Urothelium cell line (cell line): ENCODE measurements around the gene EXO1.

ENCODE experiments used
- DNase-seq: peaks from one replicate; pipeline ENCODE4 v3.0.0; 2011; ENCODE audit warnings: low spot score, mixed read lengths
- FAIRE-seq: peaks from 2 replicates; lab custom pipeline; 2011; peaks lifted over from hg19 to GRCh38; lab: Jason Lieb, UNC

EXO1 gene

DNA sequence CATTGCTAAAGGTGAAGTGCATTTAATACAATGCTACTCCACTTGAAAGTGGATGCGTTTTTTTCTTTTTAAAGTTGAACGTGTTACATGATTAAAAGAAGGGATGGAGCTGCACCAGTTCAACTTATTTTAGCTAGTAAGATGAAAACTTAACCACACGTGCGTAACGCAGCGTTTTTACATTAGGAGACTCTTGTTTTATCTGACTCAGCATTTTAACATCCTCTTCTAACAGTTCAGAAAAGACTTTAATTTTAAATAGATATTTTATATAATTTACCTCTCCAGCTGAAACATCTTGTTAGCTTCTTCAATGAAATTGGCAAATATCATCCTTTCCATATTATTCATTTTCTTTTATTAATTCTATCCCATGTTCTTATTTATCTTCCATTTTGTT is 33.4 kb downstream of the EXO1 start:
- DNase-seq (no peak), FAIRE-seq (no peak)

DNA sequence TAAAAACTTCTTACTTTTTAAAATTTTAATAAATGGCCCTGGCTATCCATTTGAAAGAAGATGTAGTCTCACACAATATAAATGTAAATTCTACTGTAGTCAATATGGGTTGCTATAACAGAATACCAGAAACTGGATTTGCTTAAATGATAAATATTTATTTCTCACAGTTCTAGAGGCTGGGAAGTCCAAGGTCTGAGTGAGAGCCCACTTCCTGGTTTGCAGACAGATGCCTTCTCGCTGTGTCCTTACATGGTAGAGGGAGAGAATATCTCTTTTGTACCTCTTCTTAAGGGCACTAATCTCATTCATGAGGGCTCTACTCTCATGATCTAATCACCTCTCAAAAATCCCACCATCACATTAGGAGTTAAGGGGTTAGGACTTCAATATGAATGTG is 35.2 kb downstream of the EXO1 start:
- no peak for FAIRE-seq
- no peak for DNase-seq

DNA sequence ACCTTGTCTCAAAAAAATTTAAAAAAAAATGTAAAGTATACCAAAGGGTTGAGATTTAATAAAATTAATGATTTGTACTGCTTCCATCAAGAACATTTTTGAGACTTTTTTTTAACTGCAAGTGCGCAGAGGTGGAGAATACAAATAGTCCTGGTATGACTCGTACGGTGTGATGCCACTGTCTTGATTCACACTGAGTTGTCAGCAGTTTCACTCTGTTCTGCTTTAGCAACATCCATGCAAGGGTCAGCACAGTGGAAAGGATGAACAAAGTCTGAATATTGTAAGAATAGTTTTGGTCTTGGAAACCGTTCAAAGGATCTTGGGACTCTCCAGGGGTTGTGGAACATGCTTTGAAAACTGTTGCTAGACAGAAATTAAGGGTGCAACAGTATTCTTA is 40.2 kb downstream of the EXO1 start:
- no peak for FAIRE-seq
- DNase-seq, result no peak

DNA sequence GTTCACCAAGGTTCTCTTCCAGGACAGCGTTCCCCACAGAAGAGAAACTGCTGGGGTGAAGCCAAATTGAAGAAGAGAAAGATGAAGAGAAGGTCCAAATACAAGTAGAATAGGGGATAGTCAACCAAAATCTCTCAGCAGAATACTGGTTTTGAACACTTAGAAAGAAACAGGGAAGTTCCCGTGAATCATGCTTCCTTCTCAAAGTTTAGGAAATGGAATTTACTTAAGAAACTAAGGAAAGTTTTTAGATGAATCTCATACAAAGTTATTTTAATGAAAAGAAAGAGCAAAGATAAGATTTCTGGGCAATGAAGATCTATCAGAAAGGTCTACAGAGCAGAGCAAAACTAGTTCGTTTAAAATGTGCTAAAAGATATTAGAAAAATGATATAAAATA is 43.3 kb downstream of the EXO1 start:
- DNase-seq (no peak), FAIRE-seq (no peak)

DNA sequence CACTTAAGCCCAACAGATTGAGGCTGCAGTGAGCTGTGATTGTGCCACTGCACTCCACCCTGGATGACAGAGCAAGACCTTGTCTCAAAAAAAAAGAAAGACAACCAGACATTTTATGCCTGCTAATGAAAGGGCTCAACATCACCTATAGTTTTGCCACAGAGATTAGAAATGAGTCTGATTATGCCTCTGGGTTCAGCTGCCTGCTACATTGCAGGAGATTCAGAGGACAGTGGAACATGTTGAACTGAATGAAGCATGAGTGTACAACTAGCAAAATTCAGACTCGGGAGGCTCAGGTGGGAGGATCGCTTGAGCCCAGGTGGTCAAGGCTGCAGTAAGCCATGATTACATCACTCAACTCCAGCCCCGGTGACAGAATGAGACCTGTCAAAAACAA is 46.0 kb downstream of the EXO1 start:
- DNase-seq, result no peak
- no peak for FAIRE-seq

DNA sequence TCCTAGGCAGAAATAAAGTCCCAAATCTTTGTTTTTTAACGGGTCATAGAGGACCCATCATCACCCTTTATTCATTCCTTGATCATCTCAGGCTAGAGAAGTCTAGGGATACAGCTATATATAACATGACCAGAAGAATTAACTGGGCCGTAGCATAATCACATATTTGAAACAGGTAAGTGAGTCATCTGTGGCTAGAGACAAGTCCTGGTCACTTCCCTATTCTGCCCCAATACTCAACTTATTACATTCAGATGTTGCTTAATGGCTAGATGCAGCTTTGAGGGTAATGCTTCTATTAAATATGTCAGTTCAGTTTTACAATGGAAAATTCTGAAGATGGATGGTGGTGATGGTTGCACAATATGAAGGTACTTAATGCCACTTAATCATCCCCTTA is 47.0 kb downstream of the EXO1 start:
- DNase-seq (no peak), FAIRE-seq (no peak)

- no peak for DNase-seq
- no peak for FAIRE-seq
These were observed 48.6 kb downstream of the EXO1 start for GRCh38 chr1:241896670-241896962.

- FAIRE-seq (no peak), DNase-seq (no peak)
These were observed 51.2 kb downstream of the EXO1 start for GRCh38 chr1:241899210-241899609.

DNA sequence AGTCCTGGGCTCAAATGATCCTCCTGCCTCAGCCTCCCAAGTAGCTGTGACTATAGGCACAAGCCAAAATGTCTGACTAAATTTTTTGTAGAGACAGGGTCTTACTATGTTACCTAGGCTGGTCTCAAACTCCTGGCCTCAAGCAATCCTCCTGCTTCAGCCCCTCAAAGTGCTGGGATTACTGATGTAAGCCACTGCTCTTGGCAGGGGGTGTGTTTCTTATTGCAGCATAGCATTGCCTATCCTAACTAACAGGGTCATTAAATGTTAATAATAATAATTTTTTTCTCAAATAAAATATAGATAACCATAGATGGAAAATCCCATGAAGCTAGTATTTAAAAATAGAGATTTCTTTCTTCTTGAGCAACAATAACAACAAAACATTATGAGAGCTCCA is 52.4 kb downstream of the EXO1 start:
- no peak for DNase-seq
- FAIRE-seq, result no peak

DNA sequence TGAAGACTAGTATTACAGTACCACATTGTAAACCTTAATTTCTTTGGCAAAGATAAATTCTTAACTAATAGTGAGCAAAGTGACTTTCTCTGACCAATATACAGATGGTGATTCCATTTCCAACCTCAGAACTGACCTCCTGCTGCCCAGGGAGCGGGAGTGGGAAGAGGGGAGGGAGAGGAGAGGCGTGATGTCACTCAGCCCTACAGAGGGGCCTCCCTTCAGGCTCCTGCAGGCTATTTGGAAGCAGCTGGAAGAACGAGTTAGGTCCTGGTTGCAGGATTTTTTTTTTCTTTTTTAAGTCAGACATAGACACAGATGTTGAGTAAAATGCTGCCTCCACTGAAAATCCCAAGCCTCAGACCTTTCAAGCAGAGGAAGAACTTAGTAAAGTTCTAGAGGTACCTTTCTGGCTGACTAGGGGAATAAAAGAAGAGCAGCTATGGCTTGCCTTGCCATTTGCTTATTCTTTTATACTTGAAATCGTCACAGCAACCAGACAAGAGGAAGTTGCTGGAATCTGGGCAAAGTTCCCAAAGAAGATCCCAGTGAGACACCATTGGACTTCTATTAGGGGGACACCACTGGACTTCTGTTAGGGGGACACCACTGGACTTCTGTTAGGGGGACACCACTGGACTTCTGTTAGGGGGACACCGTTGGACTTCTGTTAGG is 54.5 kb downstream of the EXO1 start:
- no peak for FAIRE-seq
- DNase-seq, result no peak

DNA sequence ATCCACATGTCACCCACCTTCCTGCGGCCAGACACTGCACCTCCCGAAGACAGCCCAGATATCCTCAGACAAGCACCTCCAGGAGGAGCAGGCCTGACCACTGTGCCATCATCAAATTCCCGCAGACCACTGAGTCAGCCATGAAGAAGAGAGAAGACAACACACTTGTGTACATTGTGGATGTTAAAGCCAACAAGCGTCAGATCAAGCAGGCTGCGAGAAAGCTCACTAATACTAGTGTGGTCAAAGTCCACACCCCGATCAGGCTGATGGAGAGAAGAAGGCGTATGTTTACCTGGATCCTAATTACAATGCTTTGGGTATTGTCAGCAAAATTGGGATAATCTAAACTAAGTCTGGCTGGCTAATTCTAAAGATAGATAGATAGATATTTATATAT is 68.2 kb downstream of the EXO1 start:
- DNase-seq (no peak), FAIRE-seq (no peak)

DNA sequence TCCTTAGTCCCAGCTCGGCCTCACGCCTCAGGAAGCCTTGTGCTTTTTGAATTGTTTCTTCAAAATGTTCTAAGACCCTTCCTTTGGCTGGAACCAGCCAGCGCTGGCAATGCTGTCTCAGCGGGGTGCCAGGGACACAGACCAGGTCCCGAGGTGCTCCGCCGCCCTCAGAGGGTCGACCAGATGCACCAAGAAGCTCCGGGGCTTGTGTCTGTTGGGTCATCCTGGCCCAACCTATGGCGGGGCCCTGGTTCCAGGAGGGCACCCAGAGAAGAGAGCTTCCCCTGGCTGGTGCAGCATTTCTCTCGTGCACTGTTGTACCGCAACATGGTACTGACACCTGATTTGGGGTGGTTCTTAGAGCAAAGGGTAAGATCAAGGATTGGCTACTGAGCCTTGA is 69.5 kb downstream of the EXO1 start:
- FAIRE-seq (no peak), DNase-seq (no peak)

DNA sequence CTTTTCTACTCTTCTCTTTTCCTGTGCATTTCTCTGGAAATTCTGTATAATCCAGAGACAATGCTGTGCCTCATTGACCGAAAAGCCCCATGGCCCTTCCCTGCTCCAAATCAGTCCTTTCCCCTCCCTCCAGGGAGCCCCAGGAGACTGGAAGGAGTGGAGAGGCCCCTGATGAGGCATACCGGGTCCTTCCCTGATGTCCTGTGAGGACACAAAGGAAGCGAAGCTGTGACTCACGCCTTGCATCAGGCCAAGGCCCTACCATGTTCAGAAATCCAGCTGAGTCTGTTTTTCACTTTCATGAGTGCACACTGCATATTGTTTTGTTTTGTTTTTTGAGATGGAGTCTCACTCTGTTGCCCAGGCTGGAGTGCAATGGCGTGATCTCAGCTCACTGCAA is 70.9 kb downstream of the EXO1 start:
- DNase-seq, result peak; percentile 52
- no peak for FAIRE-seq

GRCh38 chr1:241924080-241924808 is 76.2 kb downstream of the EXO1 start:
- no peak for DNase-seq
- no peak for FAIRE-seq

GRCh38 chr1:241926141-241926540 is 78.1 kb downstream of the EXO1 start:
- FAIRE-seq (no peak), DNase-seq (no peak)

GRCh38 chr1:241927321-241927720 is 79.3 kb downstream of the EXO1 start:
- DNase-seq (no peak), FAIRE-seq (no peak)

GRCh38 chr1:241932845-241933244 is 84.8 kb downstream of the EXO1 start:
- FAIRE-seq (no peak), DNase-seq (no peak)

DNA sequence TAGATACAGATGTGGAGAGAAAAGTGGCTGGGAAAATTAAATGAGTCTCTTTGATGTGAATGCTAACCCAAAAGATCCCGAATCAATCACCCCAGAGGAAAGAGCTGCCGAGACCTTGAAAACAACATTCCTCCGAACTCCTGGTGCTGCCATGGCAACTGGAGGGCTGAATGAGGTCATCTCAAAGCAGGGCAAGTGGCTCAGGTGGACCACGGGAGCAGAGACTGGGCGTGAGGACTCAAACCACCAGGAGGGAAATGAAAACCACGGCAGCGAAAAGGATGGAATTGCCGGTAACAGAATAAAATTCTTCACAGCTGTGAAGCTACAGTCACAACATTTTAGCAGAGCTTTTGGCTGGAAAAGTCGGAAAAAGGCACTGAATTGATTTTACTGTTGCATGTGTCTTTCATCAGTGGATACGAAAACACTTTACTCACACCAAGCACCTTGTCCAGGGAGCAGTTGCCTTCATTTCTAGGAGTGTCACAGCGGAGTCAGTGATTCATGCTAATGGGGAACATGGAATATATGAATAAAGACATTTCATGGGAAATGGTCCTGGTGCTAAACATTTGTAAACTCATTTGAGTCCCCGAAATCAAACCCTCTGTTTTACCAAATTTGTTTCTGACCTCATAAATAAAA is 86.3 kb downstream of the EXO1 start:
- peak; percentile 66 for FAIRE-seq
- peak; percentile 88 for DNase-seq

DNA sequence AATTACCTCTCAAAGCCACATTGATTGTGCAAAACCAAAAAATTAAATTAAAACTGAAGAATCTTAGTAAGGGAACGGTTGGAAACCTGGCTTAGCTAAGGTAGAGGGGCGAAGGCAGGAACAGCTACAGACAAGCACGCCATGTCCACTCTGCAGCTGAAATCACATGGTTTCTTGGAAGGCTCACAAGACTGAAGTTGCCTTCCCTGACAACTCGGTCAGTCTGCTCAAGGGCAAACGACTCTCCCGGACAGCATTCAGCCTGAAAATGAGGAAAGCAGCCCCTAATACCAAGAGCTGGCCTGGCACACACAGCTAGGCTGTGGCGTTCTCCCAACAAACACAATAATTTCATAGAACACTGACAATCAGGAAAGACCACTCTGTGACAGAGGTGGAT is 86.9 kb downstream of the EXO1 start:
- FAIRE-seq (no peak), DNase-seq (no peak)
